Right lobe of liver (tissue), 4 donors: ENCODE measurements around the gene R3HCC1L.

Source experiments
- POLR2A ChIP-seq: fragments of 450-650 bp; IDR thresholded peaks from one replicate; pipeline ENCODE4 v1.6.1; 2017; ENCODE audit warnings: antibody characterized with exemption, mild to moderate bottlenecking
- TF ChIP-seq, protein P1 (sequence below), 4 donors: fragments of 200-600 bp in 3 of 4; fragments of 450-650 bp in 1 of 4; IDR thresholded peaks; one replicate each; pipeline versions ENCODE4 v1.5.1 to v1.8.0; 2016 to 2022; ENCODE audit warnings: antibody characterized with exemption in 4 of 4, mild to moderate bottlenecking in 2 of 4
- donor health status: DM: no; HTN: no; CAD: no.
- donor health status: DM: no; HTN: no; CAD: no.
- donor health status: DM: no; HTN: yes; CAD: no.

DNA sequence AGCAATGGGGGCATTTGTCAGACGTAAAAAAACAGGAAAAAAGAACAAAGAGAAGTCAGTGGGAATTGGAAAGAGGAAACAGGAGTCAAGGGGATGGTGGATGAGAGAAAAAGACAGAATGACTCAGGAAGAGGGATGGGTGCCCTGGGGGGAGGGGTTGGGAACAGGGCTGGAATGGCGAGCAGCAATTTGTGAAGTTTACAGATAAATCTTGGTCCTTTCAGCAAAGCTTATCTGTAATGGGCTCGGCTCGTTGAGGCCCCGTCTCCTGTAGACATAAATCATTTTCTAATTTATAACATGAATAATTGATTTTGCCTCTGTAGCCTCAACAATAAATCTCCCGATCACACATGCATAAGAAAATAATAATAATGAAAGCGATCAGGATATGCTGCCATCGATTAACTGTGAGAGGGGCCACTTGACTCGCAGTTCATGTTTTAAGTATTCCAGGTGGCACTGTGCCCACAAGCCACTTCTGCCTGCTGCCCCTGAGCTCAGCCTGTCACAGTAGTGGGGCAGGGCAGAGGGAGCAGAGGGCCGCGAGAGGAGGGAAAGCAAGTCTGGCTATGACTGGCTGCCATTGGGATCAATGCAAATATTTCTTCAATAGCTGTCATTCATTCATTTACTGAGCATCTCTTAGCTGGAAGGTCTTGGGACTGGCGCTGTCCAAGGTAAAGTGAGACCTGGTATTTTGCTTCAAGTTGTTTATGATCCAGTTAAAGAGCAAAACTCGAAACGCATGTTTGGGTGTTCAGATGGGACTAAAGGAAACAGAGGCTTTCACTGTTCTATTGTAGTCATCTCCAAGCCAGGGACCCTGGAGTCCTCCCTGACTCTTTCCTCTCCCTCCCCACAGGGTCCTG lies 47.4 kb upstream of the R3HCC1L start:
- TF ChIP-seq, protein P1, sequence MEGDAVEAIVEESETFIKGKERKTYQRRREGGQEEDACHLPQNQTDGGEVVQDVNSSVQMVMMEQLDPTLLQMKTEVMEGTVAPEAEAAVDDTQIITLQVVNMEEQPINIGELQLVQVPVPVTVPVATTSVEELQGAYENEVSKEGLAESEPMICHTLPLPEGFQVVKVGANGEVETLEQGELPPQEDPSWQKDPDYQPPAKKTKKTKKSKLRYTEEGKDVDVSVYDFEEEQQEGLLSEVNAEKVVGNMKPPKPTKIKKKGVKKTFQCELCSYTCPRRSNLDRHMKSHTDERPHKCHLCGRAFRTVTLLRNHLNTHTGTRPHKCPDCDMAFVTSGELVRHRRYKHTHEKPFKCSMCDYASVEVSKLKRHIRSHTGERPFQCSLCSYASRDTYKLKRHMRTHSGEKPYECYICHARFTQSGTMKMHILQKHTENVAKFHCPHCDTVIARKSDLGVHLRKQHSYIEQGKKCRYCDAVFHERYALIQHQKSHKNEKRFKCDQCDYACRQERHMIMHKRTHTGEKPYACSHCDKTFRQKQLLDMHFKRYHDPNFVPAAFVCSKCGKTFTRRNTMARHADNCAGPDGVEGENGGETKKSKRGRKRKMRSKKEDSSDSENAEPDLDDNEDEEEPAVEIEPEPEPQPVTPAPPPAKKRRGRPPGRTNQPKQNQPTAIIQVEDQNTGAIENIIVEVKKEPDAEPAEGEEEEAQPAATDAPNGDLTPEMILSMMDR (IDR thresholded peaks at IDR 0.05), result no peak
- no peak for TF ChIP-seq POLR2A
